HG03439 (cell line): ENCODE measurements around the gene ISYNA1.
A peak's percentile ranks its signal among the peaks of the same experiment; 100 is the strongest.

Experiments used
- ATAC-seq: cut with Tn5 transposase; IDR thresholded peaks from one replicate; pipeline ENCODE4 v1.9.1; 2021; ENCODE audit warnings: mild to moderate bottlenecking, moderate library complexity; ENCODE audit not compliant: unreplicated experiment

Gene ISYNA1

DNA sequence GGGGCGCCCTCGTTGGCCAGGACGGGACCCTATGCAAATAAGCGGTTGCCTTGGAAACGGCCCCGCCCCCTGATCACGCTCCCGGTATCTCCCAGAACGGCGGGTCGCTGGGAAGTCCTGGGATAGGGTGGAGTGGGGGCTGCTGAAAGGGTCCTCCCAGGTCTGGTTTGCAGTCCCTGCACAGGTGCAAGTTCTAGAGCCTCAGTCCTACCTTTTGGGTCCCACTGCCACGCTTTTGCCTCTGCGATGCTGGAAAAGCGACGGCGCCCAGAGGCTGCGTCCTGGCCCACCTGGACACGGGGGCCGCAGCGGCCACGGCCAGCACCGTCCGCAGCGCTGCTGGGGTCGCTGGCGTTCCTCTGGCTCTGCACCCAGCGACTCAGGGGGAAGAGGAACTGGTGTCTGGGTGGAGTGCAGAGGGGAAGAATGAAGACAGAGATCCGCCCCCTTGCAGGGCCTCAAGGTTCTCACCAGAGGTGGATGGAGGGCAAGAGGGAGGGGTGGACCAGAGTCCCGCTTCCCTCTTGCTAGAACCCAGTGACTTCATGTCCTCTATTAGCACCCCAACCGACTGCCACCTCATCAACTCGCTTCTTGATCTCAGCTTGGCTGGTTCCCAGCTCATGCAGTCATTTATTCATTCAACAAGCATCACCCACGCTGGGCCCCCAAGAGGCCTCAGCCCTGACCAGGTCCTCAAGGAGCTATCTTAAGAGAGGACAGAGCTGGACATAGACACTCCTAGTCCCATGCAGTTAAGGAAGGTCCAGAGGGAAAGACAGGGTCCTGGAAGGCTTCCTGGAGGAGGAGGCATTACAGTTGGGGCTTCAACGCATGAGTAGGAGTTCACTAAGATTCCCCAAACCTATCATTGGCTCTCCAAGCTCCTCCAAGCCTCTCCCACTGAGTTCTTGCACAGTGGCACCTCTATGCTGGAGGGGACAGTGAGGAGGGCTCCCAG, 40.4 kb downstream of the ISYNA1 start, which contains the start of gene LRRC25:
Gene LRRC25, minus strand, starts transcription at position 381 of the 961 bp plus-strand sequence. CDS start 659 bp downstream, outside the sequence.
- ATAC-seq = peak; percentile 50

DNA sequence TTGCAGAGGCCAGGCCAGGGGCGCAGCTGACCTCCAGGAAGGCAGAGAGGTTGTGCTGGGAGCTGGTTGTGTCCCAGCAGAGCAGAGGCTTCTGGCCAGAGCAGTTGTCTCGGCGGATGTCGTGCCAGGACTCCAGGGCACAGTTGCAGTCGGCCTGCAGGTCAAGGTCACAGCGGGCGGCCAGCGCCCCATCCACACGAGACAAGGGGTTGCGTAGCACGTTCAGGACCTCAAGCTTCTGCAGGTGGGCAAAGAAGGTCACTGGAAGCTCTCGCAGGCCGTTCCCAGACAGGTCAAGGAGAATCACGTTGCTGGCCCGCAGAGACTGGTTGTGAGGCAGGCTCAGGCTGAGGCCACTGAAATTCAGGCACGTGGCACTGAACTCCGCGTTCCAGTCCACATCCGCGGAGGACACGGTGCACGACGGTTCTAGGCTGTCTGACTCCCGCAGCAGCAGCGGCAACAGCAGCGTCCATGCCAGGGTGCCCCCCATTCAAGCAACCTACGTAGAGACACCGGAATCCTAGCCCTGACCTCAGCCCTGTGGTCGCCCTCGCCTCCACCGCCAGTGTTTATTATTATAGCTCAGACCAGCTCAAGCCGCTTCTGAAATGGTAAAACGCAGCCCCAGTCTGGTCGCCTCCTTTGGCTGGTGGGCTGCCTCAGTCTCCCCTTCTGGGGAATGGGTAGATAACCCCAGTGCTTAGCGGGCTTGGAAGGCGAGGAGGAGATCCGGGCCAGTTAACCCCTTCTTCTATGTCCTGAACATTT, 41.3 kb downstream of the ISYNA1 start:
- ATAC-seq = no peak

DNA sequence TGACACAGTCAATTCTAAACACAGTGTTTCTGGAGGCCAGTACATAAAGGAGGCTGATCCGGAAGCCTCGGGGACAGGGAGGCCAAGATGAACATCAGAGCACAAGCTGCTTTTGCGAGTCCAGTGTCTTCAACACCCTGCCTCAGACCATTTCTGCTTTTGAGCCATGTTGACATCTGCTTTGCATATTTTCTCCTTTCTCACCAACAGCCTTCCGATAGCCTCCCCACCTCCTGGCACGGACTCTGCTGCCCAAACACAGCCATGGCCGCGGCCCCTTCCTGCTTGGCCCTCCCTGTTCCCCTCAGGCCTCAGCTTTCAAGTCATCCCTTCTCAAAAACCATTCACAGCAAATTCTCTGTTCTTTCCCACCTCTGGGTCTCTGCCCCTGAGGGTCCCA, 44.1 kb downstream of the ISYNA1 start:
- no peak for ATAC-seq

DNA sequence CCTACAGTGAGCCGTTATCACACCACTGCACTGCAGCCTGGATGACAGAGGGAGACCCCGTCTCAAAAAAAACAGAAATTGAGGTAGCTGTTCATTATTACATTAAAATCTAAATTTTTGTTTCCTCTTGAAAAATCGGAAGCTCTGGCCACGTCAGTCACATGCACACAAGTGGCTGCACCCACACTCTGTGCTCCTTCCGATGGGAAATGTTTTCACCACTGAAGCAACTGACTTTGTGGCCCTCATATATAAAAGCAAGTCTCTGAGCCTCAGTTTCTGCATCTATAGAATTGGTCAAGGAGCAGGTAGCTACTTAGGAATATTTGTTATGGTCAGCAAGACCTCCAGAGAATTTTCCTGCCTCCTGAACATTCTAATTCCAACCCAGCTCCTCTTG, 45.0 kb downstream of the ISYNA1 start:
- no peak for ATAC-seq

DNA sequence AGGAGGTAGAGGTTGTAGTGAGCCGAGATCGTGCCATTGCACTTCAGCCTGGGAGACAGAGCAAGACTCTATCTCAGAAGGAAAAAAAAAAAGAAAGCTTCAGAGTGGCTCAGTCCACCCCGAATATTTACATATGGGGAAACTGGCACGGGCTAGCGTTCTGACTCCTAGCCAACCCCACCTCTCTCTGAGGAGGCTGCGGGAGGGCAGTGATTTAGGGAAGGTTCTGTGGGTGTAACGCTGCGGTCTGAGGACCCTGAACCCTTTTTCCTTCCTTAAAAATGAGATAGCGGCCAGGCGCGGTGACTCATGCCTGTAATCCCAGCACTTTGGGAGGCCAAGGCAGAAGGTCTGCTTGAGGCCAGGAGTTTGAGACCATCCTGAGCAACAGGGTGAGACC, 45.5 kb downstream of the ISYNA1 start:
- ATAC-seq = no peak

DNA sequence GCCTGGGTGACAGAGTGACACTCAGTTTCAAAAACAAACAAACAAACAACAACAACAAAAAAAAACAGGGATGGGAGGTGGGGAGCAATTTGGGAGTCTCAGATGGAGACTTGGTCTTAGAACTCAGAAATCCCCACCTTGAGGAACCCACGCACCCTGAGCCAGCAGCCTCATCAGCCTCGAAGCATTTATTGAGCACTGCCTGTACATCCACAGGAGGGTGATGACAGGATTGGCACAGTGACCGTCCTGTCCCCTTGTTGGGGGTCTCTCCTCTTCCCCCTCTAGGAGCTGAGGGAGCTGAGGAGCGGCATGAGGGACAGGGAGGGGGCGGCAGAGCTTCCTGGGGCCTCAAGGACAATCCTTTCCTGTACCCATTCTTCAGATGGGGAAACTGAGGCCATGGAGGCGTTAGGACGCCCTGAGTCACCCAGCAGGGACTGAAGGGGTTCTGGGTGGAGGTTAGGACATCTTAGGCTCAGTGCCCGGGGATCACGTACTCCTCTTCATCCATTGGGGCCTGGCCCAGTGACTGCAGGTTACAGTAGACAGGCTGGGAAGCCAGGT, 46.3 kb downstream of the ISYNA1 start:
- ATAC-seq = no peak

DNA sequence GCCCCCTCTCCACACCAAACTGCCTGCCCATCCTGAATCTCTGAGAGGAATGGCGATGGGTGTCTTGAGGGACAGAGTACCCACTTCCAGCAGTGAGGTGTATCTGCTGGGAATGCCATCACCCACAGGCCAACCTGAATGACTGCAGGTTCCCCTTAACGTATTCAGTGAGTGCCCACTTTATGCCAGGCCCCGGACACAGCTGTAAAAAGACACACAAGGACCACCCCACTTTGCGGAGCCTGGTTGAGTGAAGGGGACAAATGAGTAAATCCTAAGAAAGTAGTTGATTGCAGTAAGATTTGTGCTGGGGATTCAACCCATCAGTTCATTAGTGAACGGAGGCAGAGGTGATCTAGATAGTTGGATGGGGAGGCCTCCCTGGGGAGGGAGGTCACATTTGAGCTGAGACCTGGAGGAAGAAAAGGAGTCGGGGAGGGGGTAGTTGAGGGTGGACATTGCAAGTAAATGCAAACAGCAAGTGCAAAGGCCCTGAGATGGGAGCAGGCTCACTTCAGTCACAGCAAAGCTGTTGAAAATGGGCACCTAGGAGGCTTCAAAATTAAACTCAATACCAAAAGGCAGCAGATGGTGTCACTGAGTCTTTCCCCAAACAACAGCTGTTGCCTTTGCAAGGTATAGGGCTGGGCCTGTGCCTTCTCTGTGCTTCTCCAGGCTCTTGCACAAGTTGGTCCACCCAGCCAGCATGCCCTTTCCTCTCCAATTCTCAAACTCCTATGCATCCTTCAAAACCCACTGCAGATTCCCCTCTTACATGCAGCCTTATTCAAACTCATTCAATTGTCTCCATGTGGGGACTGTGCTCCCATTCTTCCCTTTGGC, 47.6 kb downstream of the ISYNA1 start:
- no peak for ATAC-seq

DNA sequence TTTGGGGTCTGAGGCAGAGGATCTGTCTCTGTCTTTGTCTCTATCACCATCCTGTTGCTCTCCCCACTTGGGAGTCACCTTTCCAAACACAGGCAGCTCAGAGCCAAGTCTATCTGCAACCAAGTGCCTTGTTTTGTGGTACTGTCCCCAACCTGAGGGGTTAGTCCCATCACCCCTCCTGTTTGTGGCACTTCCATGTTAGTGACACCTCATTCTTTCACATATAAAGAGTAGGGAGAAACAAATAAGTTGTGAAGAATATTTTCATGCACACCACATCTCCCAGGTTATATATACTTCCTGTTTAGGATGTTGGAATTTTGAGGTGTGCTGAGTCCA, 48.2 kb downstream of the ISYNA1 start:
- no peak for ATAC-seq

DNA sequence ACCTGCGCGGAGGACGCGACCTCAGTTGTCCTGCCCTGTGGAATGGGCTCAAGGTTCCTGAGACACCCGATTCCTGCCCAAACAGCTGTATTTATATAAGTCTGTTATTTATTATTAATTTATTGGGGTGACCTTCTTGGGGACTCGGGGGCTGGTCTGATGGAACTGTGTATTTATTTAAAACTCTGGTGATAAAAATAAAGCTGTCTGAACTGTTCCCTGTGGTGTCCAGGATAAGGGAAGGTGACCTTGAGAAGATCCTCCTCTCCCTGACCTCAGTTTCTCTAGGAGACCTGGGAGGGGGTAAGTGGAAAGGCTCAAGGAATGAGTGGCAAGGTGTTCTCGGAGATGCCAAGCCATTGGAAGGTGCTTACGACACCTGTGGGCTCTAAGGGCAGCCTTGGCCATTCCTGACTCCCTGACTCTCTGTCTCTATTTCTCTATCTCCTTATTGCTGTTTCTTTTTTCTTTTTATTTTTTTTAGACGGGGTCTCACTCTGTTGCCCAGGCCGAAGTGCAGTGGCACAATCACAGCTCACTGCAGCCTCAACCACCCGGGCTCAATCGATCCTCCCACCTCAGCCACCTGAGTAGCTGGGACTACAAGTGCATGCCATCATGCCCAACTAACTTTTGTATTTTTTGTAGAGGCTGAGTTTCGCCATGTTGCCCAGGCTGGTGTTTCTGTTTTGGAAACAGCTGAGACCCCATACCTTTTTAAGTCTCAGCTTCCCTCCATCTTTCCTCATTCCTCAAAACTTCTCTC, 48.8 kb downstream of the ISYNA1 start:
- no peak for ATAC-seq

DNA sequence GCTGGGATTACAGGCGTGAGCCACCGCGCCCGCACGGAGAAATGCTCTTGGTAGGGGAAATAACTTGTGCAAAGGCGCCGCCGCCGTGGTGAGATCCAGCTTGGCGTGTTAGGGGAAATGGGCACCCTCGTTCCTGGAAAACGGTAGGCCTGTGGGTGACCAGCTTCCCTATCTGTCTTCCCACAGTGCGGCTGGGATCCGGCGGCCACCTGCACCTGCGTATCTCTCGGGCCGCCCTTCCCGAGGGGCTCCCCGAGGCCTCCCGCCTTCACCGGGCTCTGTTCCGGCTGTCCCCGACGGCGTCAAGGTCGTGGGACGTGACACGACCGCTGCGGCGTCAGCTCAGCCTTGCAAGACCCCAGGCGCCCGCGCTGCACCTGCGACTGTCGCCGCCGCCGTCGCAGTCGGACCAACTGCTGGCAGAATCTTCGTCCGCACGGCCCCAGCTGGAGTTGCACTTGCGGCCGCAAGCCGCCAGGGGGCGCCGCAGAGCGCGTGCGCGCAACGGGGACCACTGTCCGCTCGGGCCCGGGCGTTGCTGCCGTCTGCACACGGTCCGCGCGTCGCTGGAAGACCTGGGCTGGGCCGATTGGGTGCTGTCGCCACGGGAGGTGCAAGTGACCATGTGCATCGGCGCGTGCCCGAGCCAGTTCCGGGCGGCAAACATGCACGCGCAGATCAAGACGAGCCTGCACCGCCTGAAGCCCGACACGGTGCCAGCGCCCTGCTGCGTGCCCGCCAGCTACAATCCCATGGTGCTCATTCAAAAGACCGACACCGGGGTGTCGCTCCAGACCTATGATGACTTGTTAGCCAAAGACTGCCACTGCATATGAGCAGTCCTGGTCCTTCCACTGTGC, 49.6 kb downstream of the ISYNA1 start:
- peak; percentile 75 for ATAC-seq

DNA sequence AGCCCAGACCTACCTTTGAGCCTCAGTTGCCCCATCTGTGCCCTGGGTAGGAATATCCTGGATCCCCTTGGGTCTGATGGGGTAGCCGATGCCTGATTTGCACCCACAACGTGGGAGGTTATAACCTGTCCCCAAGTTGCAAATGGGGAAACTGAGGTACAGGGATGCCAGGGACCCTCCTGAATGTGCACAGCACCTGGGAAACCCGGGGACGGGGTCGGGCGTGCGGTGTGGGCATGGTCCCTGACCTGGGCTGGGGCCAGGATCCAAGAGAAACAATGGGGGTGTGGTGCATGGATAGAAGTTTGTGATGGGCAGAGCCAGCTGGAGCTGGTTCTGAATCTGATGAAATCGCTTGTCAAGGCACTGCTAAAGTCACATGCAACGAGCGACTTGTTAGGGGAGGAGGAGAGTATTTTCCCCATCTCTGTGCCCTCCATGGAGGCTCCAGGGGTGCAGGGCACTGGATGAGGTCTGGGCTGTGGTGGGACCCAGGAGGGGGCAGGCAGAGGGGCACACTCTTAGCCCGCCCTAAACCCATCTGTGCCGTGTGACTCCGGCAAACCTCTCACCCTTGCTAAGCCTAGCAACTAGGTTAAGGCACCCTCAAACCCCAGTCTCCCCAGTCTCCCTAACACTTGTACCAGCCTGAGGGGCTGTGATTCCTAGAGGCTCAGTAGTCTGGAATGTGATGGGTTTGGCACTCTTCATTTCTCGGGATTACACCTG, 51.2 kb downstream of the ISYNA1 start:
- ATAC-seq = no peak

DNA sequence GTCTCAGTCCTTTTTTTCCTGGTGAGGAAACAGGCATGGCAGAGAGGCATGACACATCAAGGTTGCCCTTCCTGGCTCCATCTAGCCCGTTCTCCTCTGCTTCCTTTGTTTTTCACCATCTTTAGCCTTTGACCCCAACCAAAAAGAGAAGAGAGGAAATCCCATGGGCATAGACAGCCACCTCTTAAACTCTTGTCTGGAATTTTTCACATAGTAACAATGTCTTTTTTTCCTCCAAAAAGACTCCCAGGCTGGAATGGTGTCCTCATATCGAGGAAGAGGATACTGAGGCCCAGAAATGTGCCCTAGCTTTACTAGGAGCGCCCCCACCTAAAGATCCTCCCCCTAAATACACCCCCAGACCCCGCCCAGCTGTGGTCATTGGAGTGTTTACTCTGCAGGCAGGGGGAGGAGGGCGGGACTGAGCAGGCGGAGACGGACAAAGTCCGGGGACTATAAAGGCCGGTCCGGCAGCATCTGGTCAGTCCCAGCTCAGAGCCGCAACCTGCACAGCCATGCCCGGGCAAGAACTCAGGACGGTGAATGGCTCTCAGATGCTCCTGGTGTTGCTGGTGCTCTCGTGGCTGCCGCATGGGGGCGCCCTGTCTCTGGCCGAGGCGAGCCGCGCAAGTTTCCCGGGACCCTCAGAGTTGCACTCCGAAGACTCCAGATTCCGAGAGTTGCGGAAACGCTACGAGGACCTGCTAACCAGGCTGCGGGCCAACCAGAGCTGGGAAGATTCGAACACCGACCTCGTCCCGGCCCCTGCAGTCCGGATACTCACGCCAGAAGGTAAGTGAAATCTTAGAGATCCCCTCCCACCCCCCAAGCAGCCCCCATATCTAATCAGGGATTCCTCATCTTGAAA, 52.0 kb downstream of the ISYNA1 start, which contains the start of gene GDF15:
Gene GDF15, plus strand, starts transcription at position 484 of the 868 bp plus-strand sequence. Its CDS starts 32 bp downstream, at position 516.
- ATAC-seq = no peak

DNA sequence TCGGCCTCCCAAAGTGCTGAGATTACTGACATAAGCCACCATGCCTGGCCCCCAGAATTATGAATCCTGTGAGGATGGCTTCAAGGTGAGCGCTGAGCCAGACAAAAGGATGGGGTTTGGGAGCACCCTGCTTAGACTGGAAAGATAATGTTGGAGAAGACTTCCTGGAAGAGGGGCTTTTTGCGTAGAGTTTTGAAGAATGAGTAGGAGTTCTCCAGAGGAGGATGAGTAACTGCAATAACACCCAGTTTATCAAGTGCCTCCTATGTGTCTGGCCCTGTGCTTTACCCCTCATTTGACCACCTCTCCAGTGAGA, 52.6 kb downstream of the ISYNA1 start:
- no peak for ATAC-seq

DNA sequence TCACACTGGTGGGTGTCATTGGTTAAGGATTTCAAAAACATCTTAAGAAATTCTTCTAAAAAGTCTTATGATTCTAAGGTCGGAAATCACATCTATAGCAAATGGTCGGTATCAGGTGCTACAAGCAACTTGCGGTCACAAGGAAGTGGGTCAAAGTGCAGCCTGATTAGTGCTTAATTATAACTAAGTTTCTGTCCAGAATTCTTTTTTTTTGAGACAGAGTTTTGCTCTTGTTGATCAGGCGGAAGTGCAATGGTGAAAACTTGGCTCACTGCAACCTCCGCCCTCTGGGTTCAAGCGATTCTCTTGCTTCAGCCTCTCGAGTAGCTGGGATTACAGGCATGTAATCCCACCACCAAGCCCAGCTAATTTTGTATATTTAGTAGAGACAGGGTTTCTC, 53.2 kb downstream of the ISYNA1 start:
- no peak for ATAC-seq
